Activated CD4-positive, CD25-positive, alpha-beta regulatory T cell treated with anti-CD3 and anti-CD28 coated beads, Interleukin-2, amount 50 U/mL, for 16 hours (primary cell): ENCODE measurements around the gene RABGGTA.
"Not testable (repeated sequence)": the region's sequence is repeated elsewhere in the genome, so short reads cannot be mapped to it uniquely, and the experiment has no call there.

Source experiments
- DNase-seq: peaks from one replicate; pipeline ENCODE4 v3.0.0-alpha.2; 2020; ENCODE audit warnings: low read depth, low spot score

Gene RABGGTA

GRCh38 chr14:24260780-24261157, 10.6 kb downstream of the RABGGTA start:
- DNase-seq: no peak

- DNase-seq: no peak
Measured at GRCh38 chr14:24260026-24260779, 11.2 kb downstream of the RABGGTA start.

GRCh38 chr14:24259282-24260025, 11.9 kb downstream of the RABGGTA start:
- no peak for DNase-seq

GRCh38 chr14:24258548-24259265, 12.7 kb downstream of the RABGGTA start:
- DNase-seq: no peak

- DNase-seq: no peak
Measured at GRCh38 chr14:24258119-24258518, 13.3 kb downstream of the RABGGTA start.

GRCh38 chr14:24256960-24257359, 14.4 kb downstream of the RABGGTA start:
- no peak for DNase-seq

- DNase-seq: no peak
Measured at GRCh38 chr14:24255931-24256711, 15.3 kb downstream of the RABGGTA start.

GRCh38 chr14:24255438-24255837, 16.0 kb downstream of the RABGGTA start:
- DNase-seq: no peak

- no peak for DNase-seq
Measured at GRCh38 chr14:24254630-24255392, 16.6 kb downstream of the RABGGTA start.

GRCh38 chr14:24253936-24254335, 17.5 kb downstream of the RABGGTA start:
- no peak for DNase-seq

- DNase-seq: no peak
Measured at GRCh38 chr14:24252289-24253124, 18.9 kb downstream of the RABGGTA start.

- DNase-seq: no peak
Measured at GRCh38 chr14:24251880-24252288, 19.5 kb downstream of the RABGGTA start.

GRCh38 chr14:24250354-24250753, 21.0 kb downstream of the RABGGTA start:
- no peak for DNase-seq

GRCh38 chr14:24249230-24250021, 22.0 kb downstream of the RABGGTA start:
- no peak for DNase-seq

GRCh38 chr14:24247422-24247821, 24.0 kb downstream of the RABGGTA start:
- no peak for DNase-seq

- DNase-seq: no peak
Measured at GRCh38 chr14:24246765-24247212, 24.6 kb downstream of the RABGGTA start.

GRCh38 chr14:24245350-24245749, 26.0 kb downstream of the RABGGTA start:
- not testable (repeated sequence) for DNase-seq

GRCh38 chr14:24243336-24243836, 28.0 kb downstream of the RABGGTA start:
- no peak for DNase-seq
